DOHH2 (cell line): ENCODE data around the gene RPL7L1.
"Not testable (repeated sequence)": the region's sequence is repeated elsewhere in the genome, so short reads cannot be mapped to it uniquely, and the experiment has no call there.

ENCODE experiments used
- H3F3A ChIP-seq: fragments of 200-600 bp; sonication (generic), shearing (Covaris generic); 2 replicates; pipeline ENCODE4 v1.6.0; 2016; ENCODE audit warnings: antibody characterized with exemption, mild to moderate bottlenecking; ENCODE audit not compliant: control insufficient read depth, insufficient read depth
- H3K27ac ChIP-seq: fragments of 200-600 bp; sonication (generic); 2 replicates; pipeline ENCODE4 v1.5.1; 2014; ENCODE audit warnings: low read depth, mild to moderate bottlenecking, low read length, moderate library complexity
- H3K27me3 ChIP-seq: fragments of 200-600 bp; sonication (generic); 2 replicates; pipeline ENCODE4 v1.6.1; 2014; ENCODE audit warnings: mild to moderate bottlenecking, low read length, mixed read lengths; ENCODE audit not compliant: control insufficient read depth
- H3K36me3 ChIP-seq: fragments of 200-600 bp; sonication (generic); 2 replicates; pipeline ENCODE4 v1.6.1; 2014; ENCODE audit warnings: mild to moderate bottlenecking, low read length, moderate library complexity, mixed read lengths; ENCODE audit not compliant: control insufficient read depth
- H3K4me1 ChIP-seq: fragments of 200-600 bp; sonication (generic); 2 replicates; pipeline ENCODE4 v1.6.1; 2014; ENCODE audit warnings: mild to moderate bottlenecking, low read length, mixed read lengths; ENCODE audit not compliant: control insufficient read depth
- H3K4me2 ChIP-seq: fragments of 200-600 bp; sonication (generic); 2 replicates; pipeline ENCODE4 v1.6.0; 2014; ENCODE audit warnings: mild to moderate bottlenecking, low read length, moderate library complexity
- H3K4me3 ChIP-seq: fragments of 200-600 bp; sonication (generic); 2 replicates; pipeline ENCODE4 v1.5.1; 2014; ENCODE audit warnings: mild to moderate bottlenecking, low read length, mixed read lengths
- H3K79me2 ChIP-seq: fragments of 200-600 bp; sonication (generic); 2 replicates; pipeline ENCODE4 v1.6.1; 2014; ENCODE audit warnings: mild to moderate bottlenecking, low read length, mixed read lengths; ENCODE audit not compliant: control insufficient read depth
- H3K9me2 ChIP-seq: fragments of 200-600 bp; sonication (generic); replicated peaks from 2 replicates; pipeline ENCODE4 v1.6.1; 2014; ENCODE audit warnings: mild to moderate bottlenecking, low read length, mixed read lengths; ENCODE audit not compliant: control insufficient read depth
- H3K9me3 ChIP-seq: fragments of 200-600 bp; sonication (generic); 2 replicates; pipeline ENCODE4 v1.6.1; 2014; ENCODE audit warnings: antibody characterized with exemption, low read length, mixed read lengths; ENCODE audit not compliant: control insufficient read depth, insufficient read depth
- H4K20me1 ChIP-seq: fragments of 200-600 bp; sonication (generic); 2 replicates; pipeline ENCODE4 v1.6.0; 2014; ENCODE audit warnings: low read depth, mild to moderate bottlenecking, antibody characterized with exemption, low read length, moderate library complexity; ENCODE audit not compliant: control insufficient read depth, insufficient read depth
- EZH2phosphoT487 ChIP-seq: fragments of 200-600 bp; sonication (generic); IDR thresholded peaks from 2 replicates; pipeline ENCODE4 v1.6.1; 2017; ENCODE audit warnings: borderline replicate concordance, mild to moderate bottlenecking, antibody characterized with exemption, low read length, moderate library complexity, mixed read lengths
- TF ChIP-seq, protein P1 (sequence below): fragments of 200-600 bp; sonication (generic); IDR thresholded peaks from one replicate; pipeline ENCODE4 v1.5.1; 2014; ENCODE audit warnings: antibody characterized with exemption, mild to moderate bottlenecking, low read depth, low read length; ENCODE audit not compliant: poor library complexity, severe bottlenecking

Gene RPL7L1

DNA sequence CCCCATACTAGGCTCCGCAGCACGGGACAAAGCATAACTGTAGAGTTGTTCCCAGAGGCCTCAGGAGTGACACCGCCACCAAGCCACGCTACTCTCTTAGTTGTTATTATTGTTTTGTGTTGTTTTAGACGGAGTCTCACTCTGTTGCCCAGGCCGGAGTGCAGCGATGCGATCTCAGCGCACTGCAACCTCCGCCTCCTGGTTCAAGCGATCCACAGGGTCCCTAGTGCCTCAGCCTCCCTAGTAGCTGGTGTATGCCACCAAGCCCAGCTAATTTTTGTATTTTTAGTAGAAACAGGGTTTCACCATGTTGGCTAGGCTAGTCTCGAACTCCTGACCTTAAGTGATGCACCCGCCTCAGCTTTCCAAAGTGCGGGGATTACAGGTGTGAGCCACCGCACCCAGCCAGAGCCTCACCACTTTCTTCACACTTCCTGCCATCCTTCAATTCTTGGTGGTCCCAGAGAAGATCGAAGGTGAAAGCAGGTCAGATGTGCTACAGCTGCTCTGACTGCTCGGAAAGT, 11.8 kb downstream of the RPL7L1 start:
- peaks cover 21% of the 10 kb centered on the region for H3F3A ChIP-seq
- peak overlapping the region; percentile 91 for H3K4me3 ChIP-seq
- H3K36me3 ChIP-seq: peaks cover 14% of the 10 kb centered on the region
- H3K4me2 ChIP-seq: peak overlapping the region; percentile 83
- H3K79me2 ChIP-seq: 0 out of 2 replicates have a peak, but pooled peaks cover 3% of the 10 kb centered on the region
- no peaks in the 10 kb centered on the region for H4K20me1 ChIP-seq
- no peaks in the 10 kb centered on the region for H3K27me3 ChIP-seq
- H3K9me2 ChIP-seq: no peaks in the 10 kb centered on the region
- H3K4me1 ChIP-seq: peaks cover 53% of the 10 kb centered on the region
- TF ChIP-seq, protein P1, sequence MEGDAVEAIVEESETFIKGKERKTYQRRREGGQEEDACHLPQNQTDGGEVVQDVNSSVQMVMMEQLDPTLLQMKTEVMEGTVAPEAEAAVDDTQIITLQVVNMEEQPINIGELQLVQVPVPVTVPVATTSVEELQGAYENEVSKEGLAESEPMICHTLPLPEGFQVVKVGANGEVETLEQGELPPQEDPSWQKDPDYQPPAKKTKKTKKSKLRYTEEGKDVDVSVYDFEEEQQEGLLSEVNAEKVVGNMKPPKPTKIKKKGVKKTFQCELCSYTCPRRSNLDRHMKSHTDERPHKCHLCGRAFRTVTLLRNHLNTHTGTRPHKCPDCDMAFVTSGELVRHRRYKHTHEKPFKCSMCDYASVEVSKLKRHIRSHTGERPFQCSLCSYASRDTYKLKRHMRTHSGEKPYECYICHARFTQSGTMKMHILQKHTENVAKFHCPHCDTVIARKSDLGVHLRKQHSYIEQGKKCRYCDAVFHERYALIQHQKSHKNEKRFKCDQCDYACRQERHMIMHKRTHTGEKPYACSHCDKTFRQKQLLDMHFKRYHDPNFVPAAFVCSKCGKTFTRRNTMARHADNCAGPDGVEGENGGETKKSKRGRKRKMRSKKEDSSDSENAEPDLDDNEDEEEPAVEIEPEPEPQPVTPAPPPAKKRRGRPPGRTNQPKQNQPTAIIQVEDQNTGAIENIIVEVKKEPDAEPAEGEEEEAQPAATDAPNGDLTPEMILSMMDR: no peak
- TF ChIP-seq EZH2phosphoT487: no peak
- H3K9me3 ChIP-seq: no peaks in the 10 kb centered on the region
- H3K27ac ChIP-seq: peak overlapping the region; percentile 79

DNA sequence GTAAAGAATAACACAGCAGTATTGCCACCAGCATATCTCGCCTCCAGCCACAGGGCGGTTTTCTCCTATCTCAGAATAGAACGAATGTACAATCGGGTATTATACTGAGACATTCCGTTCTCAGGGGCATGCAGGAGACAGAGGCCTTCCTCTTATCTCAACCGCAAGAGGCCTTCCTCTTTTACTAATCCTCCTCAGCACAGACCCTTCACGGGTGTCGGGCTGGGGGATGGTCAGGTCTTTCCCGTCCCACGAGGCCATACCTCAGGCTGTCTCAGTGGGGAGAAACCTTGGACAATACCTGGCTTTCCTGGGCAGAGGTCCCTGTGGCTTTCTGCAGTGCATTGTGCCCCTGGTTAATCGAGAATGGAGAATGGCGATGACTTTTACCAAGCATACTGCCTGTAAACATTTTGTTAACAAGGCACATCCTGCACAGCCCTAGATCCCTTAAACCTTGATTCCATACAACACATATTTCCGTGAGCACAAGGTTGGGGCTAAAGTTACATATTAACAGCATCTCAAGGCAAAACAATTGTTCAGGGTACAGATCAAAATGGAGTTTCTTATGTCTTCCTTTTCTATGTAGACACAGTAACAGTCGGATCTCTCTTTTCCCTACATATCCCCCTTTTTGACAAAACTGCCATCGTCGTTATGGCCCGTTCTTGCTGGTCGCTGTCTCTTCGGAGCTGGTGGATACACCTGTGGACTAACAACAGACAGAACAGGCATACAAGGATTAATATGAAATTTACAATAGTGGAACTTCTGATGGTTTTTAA, 14.8 kb downstream of the RPL7L1 start:
- H3K4me3 ChIP-seq: peak overlapping the region; percentile 50
- H3K4me2 ChIP-seq: peak overlapping the region; percentile 69
- peaks cover 17% of the 10 kb centered on the region for H3F3A ChIP-seq
- H3K36me3 ChIP-seq, H3K9me2 ChIP-seq, H4K20me1 ChIP-seq, H3K79me2 ChIP-seq, H3K9me3 ChIP-seq, H3K27me3 ChIP-seq: not testable (repeated sequence)
- peak overlapping the region; percentile 83 for H3K27ac ChIP-seq
- peaks cover 47% of the 10 kb centered on the region for H3K4me1 ChIP-seq

DNA sequence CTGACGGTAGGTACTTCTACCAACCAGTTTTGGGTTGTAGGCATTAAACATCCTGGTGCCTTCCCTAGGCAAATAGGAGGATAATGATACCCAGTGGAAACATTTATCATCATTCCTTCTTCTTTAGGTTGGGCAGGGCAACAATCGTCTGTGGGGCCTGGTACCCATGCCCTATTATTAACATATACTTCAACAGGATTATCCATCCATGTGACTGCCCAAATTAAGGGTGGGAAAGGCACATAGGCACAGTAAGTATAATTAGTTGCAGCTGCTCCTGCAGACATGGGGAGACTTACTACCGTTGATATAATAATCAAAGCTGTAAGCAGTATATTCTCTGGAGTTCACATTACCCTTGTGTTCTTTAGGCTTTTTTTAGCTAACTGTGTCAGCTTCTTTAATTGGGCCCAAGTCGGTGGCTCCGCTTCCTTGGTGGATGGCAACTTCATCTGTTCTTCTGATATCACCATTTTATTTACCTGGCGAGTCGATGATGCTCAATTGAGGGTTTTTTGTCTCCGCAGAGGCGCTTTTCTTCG, 16.8 kb downstream of the RPL7L1 start:
- Histone ChIP-seq H3K4me2 (no peak overlapping the region), H3F3A (peaks cover 7% of the 10 kb centered on the region), H3K27ac (no peak overlapping the region), H4K20me1 (no peaks in the 10 kb centered on the region), H3K36me3 (no peaks in the 10 kb centered on the region), H3K27me3 (peaks cover 5% of the 10 kb centered on the region; the same call in 1 of the 2 replicates), H3K4me3 (no peak overlapping the region), H3K4me1 (peaks cover 37% of the 10 kb centered on the region), H3K9me2 (no peaks in the 10 kb centered on the region), H3K79me2 (no peaks in the 10 kb centered on the region), H3K9me3 (no peaks in the 10 kb centered on the region)
- TF ChIP-seq, protein P1: no peak

DNA sequence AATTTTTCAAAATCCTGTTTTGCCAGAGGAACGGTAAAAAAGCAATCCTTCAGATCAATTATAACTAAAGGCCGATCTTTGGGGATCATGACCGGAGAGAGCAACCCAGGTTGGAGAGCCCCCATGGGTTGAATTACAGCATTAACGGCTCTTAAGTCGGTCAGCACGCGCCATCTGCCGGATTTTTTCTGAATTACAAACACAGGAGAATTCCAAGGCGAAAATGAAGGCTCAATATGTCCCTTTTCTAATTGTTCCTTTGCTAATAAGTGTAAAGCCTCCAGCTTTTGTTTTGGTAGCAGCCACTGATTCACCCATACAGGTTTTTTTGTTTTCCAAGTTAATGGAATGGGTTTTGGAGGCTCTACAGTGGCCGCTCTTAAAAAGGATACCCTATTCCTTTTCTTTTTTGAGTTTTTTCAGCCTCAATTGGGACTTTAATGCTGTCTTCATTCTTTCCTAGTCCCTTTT, 19.5 kb downstream of the RPL7L1 start:
- no peaks in the 10 kb centered on the region for H4K20me1 ChIP-seq
- H3K27ac ChIP-seq: no peak overlapping the region

More for the DNA sequence above, 19.5 kb downstream of the RPL7L1 start:
- Histone ChIP-seq H3K4me1 (peaks cover 22% of the 10 kb centered on the region), H3K36me3 (no peaks in the 10 kb centered on the region), H3K4me2 (no peak overlapping the region), H3K27me3 (peaks cover 5% of the 10 kb centered on the region; the same call in 1 of the 2 replicates), H3K4me3 (no peak overlapping the region), H3F3A (no peaks in the 10 kb centered on the region), H3K79me2 (no peaks in the 10 kb centered on the region), H3K9me2 (no peaks in the 10 kb centered on the region), H3K9me3 (no peaks in the 10 kb centered on the region)
- no peak for TF ChIP-seq EZH2phosphoT487
- TF ChIP-seq, protein P1: peak; percentile 66
